Measurements from ENCODE around the gene PPM1J. TPM values are rescaled to one million over a fixed set of nuclear protein-coding genes. Genes with fewer than 3 reads are reported as not detected.
A peak's percentile ranks its signal among the peaks of the same experiment; 100 is the strongest.

PPM1J gene
- total RNA-seq, 1 donor from 2014 or later = 5.2 TPM

DNA sequence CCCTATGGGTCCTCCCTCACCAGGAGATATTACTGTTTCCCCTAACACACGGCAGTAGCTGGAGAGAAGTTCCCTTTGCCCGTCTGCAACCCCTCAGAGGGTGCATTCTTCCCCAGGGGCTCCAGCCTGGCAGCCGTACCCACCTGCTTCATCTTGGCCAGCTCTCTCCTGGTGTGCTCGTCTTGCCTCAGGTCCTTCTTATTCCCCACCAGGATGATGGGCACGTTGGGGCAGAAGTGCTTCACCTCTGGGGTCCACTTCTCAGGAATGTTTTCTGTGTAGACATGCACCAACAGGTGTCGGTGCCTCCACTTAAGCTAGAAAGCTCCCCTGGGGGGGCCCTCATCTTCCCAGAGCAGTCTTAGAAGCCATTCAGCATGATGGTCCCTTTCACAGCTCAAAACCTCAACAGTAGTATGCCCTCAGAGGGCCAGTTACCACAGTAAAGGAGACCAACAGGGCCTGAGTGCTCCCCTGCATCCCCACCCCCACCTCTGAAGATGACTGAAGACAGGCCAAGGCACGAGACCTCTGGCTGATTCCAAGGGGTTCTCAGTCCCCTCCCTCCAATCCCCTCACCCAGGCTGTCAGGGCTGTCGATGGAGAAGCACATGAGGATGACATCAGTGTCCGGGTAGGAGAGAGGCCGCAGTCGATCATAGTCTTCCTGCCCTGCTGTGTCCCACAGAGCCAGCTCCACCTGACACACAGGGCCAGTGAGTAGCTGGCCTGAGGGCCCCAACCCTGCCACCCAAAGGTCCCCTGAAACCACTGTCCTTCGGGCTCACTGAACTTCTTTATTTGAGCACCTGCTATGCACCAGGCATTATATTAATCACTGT, 12.5 kb downstream of the PPM1J start:
- no peak overlapping the region for H2AFZ ChIP-seq (ENCODE audit: low read depth, low read length)
- peak overlapping the region; percentile 96 for H3K27ac Mint-ChIP-seq (ENCODE audit: unreplicated experiment)
- H3K36me3 ChIP-seq (ENCODE audit: insufficient read depth, low read length) = peaks cover 17% of the 10 kb centered on the region
- H3K4me3 ChIP-seq (ENCODE audit: insufficient read depth, low read depth, low read length) = no peak overlapping the region
- H3K79me2 ChIP-seq (ENCODE audit: insufficient read depth, low read length) = peaks cover 50% of the 10 kb centered on the region
- peaks cover 62% of the 10 kb centered on the region for H3K4me1 ChIP-seq (ENCODE audit: insufficient read depth, low read length)
- no peaks in the 10 kb centered on the region for H3K9me3 ChIP-seq (ENCODE audit: insufficient read depth, low read depth, low read length)
- TF ChIP-seq, protein P1, sequence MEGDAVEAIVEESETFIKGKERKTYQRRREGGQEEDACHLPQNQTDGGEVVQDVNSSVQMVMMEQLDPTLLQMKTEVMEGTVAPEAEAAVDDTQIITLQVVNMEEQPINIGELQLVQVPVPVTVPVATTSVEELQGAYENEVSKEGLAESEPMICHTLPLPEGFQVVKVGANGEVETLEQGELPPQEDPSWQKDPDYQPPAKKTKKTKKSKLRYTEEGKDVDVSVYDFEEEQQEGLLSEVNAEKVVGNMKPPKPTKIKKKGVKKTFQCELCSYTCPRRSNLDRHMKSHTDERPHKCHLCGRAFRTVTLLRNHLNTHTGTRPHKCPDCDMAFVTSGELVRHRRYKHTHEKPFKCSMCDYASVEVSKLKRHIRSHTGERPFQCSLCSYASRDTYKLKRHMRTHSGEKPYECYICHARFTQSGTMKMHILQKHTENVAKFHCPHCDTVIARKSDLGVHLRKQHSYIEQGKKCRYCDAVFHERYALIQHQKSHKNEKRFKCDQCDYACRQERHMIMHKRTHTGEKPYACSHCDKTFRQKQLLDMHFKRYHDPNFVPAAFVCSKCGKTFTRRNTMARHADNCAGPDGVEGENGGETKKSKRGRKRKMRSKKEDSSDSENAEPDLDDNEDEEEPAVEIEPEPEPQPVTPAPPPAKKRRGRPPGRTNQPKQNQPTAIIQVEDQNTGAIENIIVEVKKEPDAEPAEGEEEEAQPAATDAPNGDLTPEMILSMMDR (IDR thresholded peaks at IDR 0.05; ENCODE audit: insufficient read depth, low read depth, low read length) = no peak
- no peak for TF ChIP-seq EZH2 (IDR thresholded peaks at IDR 0.05; ENCODE audit: insufficient read depth, low read length)
- H3K27ac ChIP-seq (ENCODE audit: low read depth, low read length) = peak overlapping the region; percentile 3
- no peaks in the 10 kb centered on the region for H3K27me3 ChIP-seq (ENCODE audit: insufficient read depth, low read length)
- FAIRE-seq = no peak
- peaks cover 20% of the 10 kb centered on the region for H3K36me3 Mint-ChIP-seq (ENCODE audit: low read depth, unreplicated experiment)
- no peak for DNase-seq (ENCODE audit: low read depth)
- peak overlapping the region; percentile 77 for H3K4me3 Mint-ChIP-seq (ENCODE audit: unreplicated experiment)
- peak overlapping the region; percentile 78 for H3K4me2 ChIP-seq (ENCODE audit: low read length)
- H4K20me1 ChIP-seq (ENCODE audit: insufficient read depth, low read length) = peaks cover 40% of the 10 kb centered on the region
- peaks cover 55% of the 10 kb centered on the region for H3K4me1 Mint-ChIP-seq (ENCODE audit: low read depth, unreplicated experiment)
- H3K9ac ChIP-seq (ENCODE audit: low read length) = peak overlapping the region; percentile 69
- no peaks in the 10 kb centered on the region for H3K27me3 Mint-ChIP-seq (ENCODE audit: low read depth, unreplicated experiment)
- H3K9me3 Mint-ChIP-seq (ENCODE audit: unreplicated experiment) = no peaks in the 10 kb centered on the region

- H2AFZ ChIP-seq (ENCODE audit: low read depth, low read length) = no peak overlapping the region
- no peak for FAIRE-seq
- TF ChIP-seq, protein P1 (IDR thresholded peaks at IDR 0.05; ENCODE audit: insufficient read depth, low read depth, low read length) = no peak
- no peak for TF ChIP-seq EZH2 (IDR thresholded peaks at IDR 0.05; ENCODE audit: insufficient read depth, low read length)
- Mint-ChIP-seq H3K4me3 (ENCODE audit: unreplicated experiment) (peak overlapping the region; percentile 71), H3K27me3 (ENCODE audit: low read depth, unreplicated experiment) (no peaks in the 10 kb centered on the region), H3K9me3 (ENCODE audit: unreplicated experiment) (no peaks in the 10 kb centered on the region), H3K27ac (ENCODE audit: unreplicated experiment) (peak overlapping the region; percentile 96), H3K4me1 (ENCODE audit: low read depth, unreplicated experiment) (peaks cover 55% of the 10 kb centered on the region), H3K36me3 (ENCODE audit: low read depth, unreplicated experiment) (peaks cover 20% of the 10 kb centered on the region)
- H3K4me2 ChIP-seq (ENCODE audit: low read length) = peak overlapping the region; percentile 78
- H3K4me3 ChIP-seq (ENCODE audit: insufficient read depth, low read depth, low read length) = no peak overlapping the region
- no peak for DNase-seq (ENCODE audit: low read depth)
- peaks cover 50% of the 10 kb centered on the region for H3K79me2 ChIP-seq (ENCODE audit: insufficient read depth, low read length)
- H3K9me3 ChIP-seq (ENCODE audit: insufficient read depth, low read depth, low read length) = no peaks in the 10 kb centered on the region
- peak overlapping the region; percentile 3 for H3K27ac ChIP-seq (ENCODE audit: low read depth, low read length)
- peak overlapping the region; percentile 69 for H3K9ac ChIP-seq (ENCODE audit: low read length)
- peaks cover 59% of the 10 kb centered on the region for H3K4me1 ChIP-seq (ENCODE audit: insufficient read depth, low read length)
- peaks cover 17% of the 10 kb centered on the region for H3K36me3 ChIP-seq (ENCODE audit: insufficient read depth, low read length)
- H4K20me1 ChIP-seq (ENCODE audit: insufficient read depth, low read length) = peaks cover 40% of the 10 kb centered on the region
- no peaks in the 10 kb centered on the region for H3K27me3 ChIP-seq (ENCODE audit: insufficient read depth, low read length)
Measured at GRCh38 chr1:112702067-112702395, 13.1 kb downstream of the PPM1J start.
